OCI-LY7 (cell line): Measurements from ENCODE around the gene HOTAIR. TPM values are rescaled to one million over a fixed set of nuclear protein-coding genes. Genes with fewer than 3 reads are reported as not detected.

Source experiments
- BruUV-seq: library from RNA; stranded (reverse); fragments of 400-500 nt; replicated peaks from 2 replicates; lab custom pipeline; 2021; lab: Mats Ljungman, UMichigan
- CTCF ChIA-PET: fragments of 300-600 bp; sonication (Branson Sonifier 250); formaldehyde crosslinking; loops from one replicate; lab custom pipeline; 2022; ENCODE audit warnings: antibody characterized with exemption; ENCODE audit not compliant: unreplicated experiment; lab: Charles Lee
- POLR2A ChIA-PET: fragments of 300-600 bp; sonication (Branson Sonifier 250); formaldehyde crosslinking; loops from one replicate; lab custom pipeline; 2022; ENCODE audit warnings: antibody characterized with exemption; lab: Charles Lee
- DNase-seq: peaks from one replicate; pipeline ENCODE4 v3.0.0-alpha.2; 2015; ENCODE audit warnings: low spot score
- H2AFZ ChIP-seq: fragments of 200-600 bp; sonication (generic), shearing (Covaris generic); 2 replicates; pipeline ENCODE4 v1.6.1; 2014; ENCODE audit warnings: mild to moderate bottlenecking, antibody characterized with exemption, low read length, moderate library complexity
- H3K27ac ChIP-seq: fragments of 200-600 bp; sonication (generic); 2 replicates; pipeline ENCODE4 v1.5.1; 2014; ENCODE audit warnings: mixed run types, low read depth, mild to moderate bottlenecking, moderate library complexity, low read length, inconsistent platforms; ENCODE audit not compliant: poor library complexity, severe bottlenecking
- H3K36me3 ChIP-seq: fragments of 200-600 bp; sonication (generic); 2 replicates; pipeline ENCODE4 v1.6.1; 2014; ENCODE audit warnings: mild to moderate bottlenecking, antibody characterized with exemption, low read length, moderate library complexity, mixed read lengths; ENCODE audit not compliant: insufficient read depth
- H3K4me1 ChIP-seq: fragments of 200-600 bp; sonication (generic); 2 replicates; pipeline ENCODE4 v1.5.1; 2014; ENCODE audit warnings: mild to moderate bottlenecking, low read length; ENCODE audit not compliant: insufficient read depth, poor library complexity, severe bottlenecking
- H3K4me2 ChIP-seq: fragments of 200-600 bp; sonication (generic); 2 replicates; pipeline ENCODE4 v1.6.1; 2014; ENCODE audit warnings: mild to moderate bottlenecking, low read length
- H3K4me3 ChIP-seq: fragments of 200-600 bp; sonication (generic); 2 replicates; pipeline ENCODE4 v1.5.1; 2014; ENCODE audit warnings: mild to moderate bottlenecking, low read depth, low read length; ENCODE audit not compliant: poor library complexity, severe bottlenecking
- H3K79me2 ChIP-seq: fragments of 200-600 bp; sonication (generic); 2 replicates; pipeline ENCODE4 v1.6.1; 2016; ENCODE audit warnings: low read depth, mild to moderate bottlenecking, low read length, moderate library complexity, mixed read lengths; ENCODE audit not compliant: insufficient read depth
- H3K9me2 ChIP-seq: fragments of 200-600 bp; sonication (generic); 2 replicates; pipeline ENCODE4 v1.6.1; 2016; ENCODE audit warnings: mild to moderate bottlenecking, low read length, mixed read lengths; ENCODE audit not compliant: insufficient read depth
- H3K9me3 ChIP-seq: fragments of 200-600 bp; sonication (generic); 2 replicates; pipeline ENCODE4 v1.6.1; 2014; ENCODE audit warnings: mild to moderate bottlenecking, mixed run types, low read length, mixed read lengths
- H4K20me1 ChIP-seq: fragments of 200-600 bp; sonication (generic); 2 replicates; pipeline ENCODE4 v1.6.1; 2014; ENCODE audit warnings: mild to moderate bottlenecking, antibody characterized with exemption, low read length, moderate library complexity, mixed read lengths; ENCODE audit not compliant: insufficient read depth
- CTCF ChIP-seq: fragments of 200-600 bp; sonication (generic); conservative IDR thresholded peaks from 2 replicates; pipeline ENCODE4 v1.5.1; 2014; ENCODE audit warnings: mild to moderate bottlenecking, antibody characterized with exemption, low read length, moderate library complexity, mixed read lengths
- EZH2phosphoT487 ChIP-seq: fragments of 200-600 bp; sonication (generic); IDR thresholded peaks from 2 replicates; pipeline ENCODE4 v1.6.1; 2018; ENCODE audit warnings: low read depth, borderline replicate concordance, mild to moderate bottlenecking, mixed run types, antibody characterized with exemption, low read length, moderate library complexity, mixed read lengths
- intact Hi-C: fragments of 100-400 bp; cut with micrococcal nuclease; formaldehyde crosslinking; loops from one replicate; pipeline ENCODE4 v1.10.0; 2022; ENCODE audit not compliant: unreplicated experiment
- total RNA-seq, 2 experiments: library from RNA; depleted of rRNA in 1 of 2; stranded (reverse); fragments of >200 nt in 1 of 2; shearing (Covaris generic) in 1 of 2; gene quantifications; 2 replicates each; pipeline ENCODE4 v1.2.3, GENCODE V29; 2014 to 2022

The HOTAIR gene
- total RNA-seq, 2 experiments from 2014 or later, result 0.88 to 5.3 TPM

DNA sequence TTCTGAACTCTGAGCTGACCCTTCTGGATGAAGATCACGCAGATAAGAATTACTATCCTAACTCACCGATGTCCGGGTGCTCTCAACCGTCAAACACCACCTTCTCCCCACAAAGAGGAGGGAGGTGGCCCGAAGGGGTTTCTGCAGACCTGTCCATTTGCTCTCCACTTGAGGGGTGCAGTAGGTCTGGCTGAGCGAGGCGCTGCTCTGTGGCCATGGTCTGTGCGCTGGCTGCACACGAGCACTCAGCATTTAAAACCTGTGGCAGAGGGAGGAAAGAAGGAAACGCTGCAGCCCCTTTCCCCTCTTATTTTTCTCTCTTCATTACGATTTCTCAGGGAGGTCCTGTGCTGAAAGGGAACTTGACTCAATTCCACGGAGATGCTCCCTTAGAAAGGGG is 37.7 kb downstream of the HOTAIR start:
- Histone ChIP-seq H4K20me1 (no peaks in the 10 kb centered on the region), H3K79me2 (no peaks in the 10 kb centered on the region), H3K36me3 (no peaks in the 10 kb centered on the region), H3K9me3 (no peaks in the 10 kb centered on the region), H2AFZ (no peak overlapping the region), H3K27ac (no peak overlapping the region), H3K4me2 (no peak overlapping the region), H3K4me3 (no peak overlapping the region), H3K4me1 (no peaks in the 10 kb centered on the region), H3K9me2 (no peaks in the 10 kb centered on the region)
- DNase-seq, result no peak
- intact Hi-C loops, result no loop called here
- BruUV-seq, result no TSS peak
- CTCF ChIA-PET, result no interaction called here
- TF ChIP-seq CTCF, result no peak
- POLR2A ChIA-PET, result no interaction called here

DNA sequence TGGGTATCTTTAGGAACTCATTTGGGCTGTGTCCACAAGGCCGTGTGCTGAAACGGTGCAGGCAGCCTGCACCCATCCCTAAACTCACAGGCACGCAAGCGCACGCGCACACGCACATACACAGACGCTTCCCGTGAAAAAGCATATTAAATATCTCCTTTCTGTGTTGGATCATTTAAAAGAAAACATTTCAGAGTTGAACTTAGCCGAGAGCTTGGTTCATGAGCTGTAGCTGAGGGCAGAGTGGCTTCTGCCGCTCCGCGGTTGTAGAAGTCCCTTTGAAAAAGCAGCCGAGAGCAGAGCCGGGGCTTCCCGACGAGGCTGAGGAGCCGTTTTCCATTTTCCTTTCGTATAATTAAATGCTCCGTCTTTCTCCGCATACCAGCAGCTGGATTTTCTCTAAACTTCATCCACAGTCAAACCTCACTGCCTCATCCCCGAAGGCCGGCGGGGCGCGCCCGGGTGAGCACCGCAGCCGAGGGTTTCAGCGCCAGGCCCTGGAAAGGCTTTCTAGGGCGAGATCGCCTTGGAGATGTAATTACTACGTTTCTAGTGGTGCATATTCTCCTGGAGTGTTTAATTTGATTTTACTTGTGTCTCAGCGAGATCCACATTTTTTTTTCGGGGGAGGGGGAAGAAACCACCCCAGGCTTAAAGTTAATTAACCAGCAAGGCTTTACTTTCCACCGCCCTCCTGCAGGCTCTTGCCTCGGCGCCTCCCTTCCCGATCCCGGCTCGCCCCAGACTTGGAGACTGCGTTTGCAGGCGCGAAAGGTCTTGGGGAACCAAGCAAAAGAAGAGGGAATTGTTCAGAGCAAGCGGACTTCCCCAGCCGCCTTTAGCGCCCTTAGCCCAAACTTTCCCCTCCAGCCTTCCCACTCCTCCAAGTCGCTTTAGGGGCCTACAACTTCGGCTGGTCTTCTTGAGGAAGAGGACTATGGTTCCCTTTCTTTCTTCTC is 39.1 kb downstream of the HOTAIR start:
- CTCF ChIA-PET, result interaction anchor here (0.6 kb wide), 1 partner anchor 275 kb away, joined by 4 read pairs; no protein-coding TSS in a partner anchor
- no peak overlapping the region for H3K4me2 ChIP-seq
- no peak for DNase-seq
- H3K9me2 ChIP-seq, result no peaks in the 10 kb centered on the region
- no peaks in the 10 kb centered on the region for H3K4me1 ChIP-seq
- BruUV-seq, result no TSS peak
- intact Hi-C loops, result no loop called here
- TF ChIP-seq EZH2phosphoT487 (no peak), CTCF (no peak)
- H3K4me3 ChIP-seq, result no peak overlapping the region
- no peaks in the 10 kb centered on the region for H3K36me3 ChIP-seq
- no peak overlapping the region for H2AFZ ChIP-seq
- no peaks in the 10 kb centered on the region for H4K20me1 ChIP-seq
- POLR2A ChIA-PET, result interaction anchor here (0.5 kb wide), 1 partner anchor 18 kb away, joined by 3 read pairs; no protein-coding TSS in a partner anchor
- H3K79me2 ChIP-seq, result no peaks in the 10 kb centered on the region
- H3K27ac ChIP-seq, result no peak overlapping the region
- no peaks in the 10 kb centered on the region for H3K9me3 ChIP-seq

GRCh38 chr12:53932915-53933314 is 41.8 kb downstream of the HOTAIR start:
- intact Hi-C loops, result no loop called here
- H3K4me2 ChIP-seq, result no peak overlapping the region
- H3K27ac ChIP-seq, result no peak overlapping the region
- no peaks in the 10 kb centered on the region for H3K79me2 ChIP-seq
- no TSS peak for BruUV-seq
- DNase-seq, result no peak
- no peak overlapping the region for H2AFZ ChIP-seq
- no peaks in the 10 kb centered on the region for H3K4me1 ChIP-seq
- POLR2A ChIA-PET, result no interaction called here
- H3K36me3 ChIP-seq, result no peaks in the 10 kb centered on the region
- no peak overlapping the region for H3K4me3 ChIP-seq
- CTCF ChIA-PET, result no interaction called here
- no peaks in the 10 kb centered on the region for H3K9me2 ChIP-seq
- no peaks in the 10 kb centered on the region for H4K20me1 ChIP-seq
- no peaks in the 10 kb centered on the region for H3K9me3 ChIP-seq
- TF ChIP-seq EZH2phosphoT487, result no peak
- no peak for TF ChIP-seq CTCF
